GM12892 (cell line): ENCODE results near the gene ZNF695.

Experiments
- DNase-seq: peaks from one replicate; pipeline ENCODE4 v3.0.0; 2011; ENCODE audit not compliant: insufficient read length
- FAIRE-seq: peaks from 2 replicates; lab custom pipeline; 2011; peaks lifted over from hg19 to GRCh38; lab: Jason Lieb, UNC
- POLR2A ChIP-seq: IDR thresholded peaks from 2 replicates; pipeline ENCODE4 v1.6.1; 2011; ENCODE audit warnings: low read depth, low read length, control low read depth
- POLR2AphosphoS5 ChIP-seq: IDR thresholded peaks from 2 replicates; pipeline ENCODE4 v1.6.1; 2011; ENCODE audit warnings: low read depth, low read length, control low read depth
- TAF1 ChIP-seq: IDR thresholded peaks from 2 replicates; pipeline ENCODE4 v1.6.1; 2011; ENCODE audit warnings: low read depth, mild to moderate bottlenecking, control low read depth, low read length, borderline replicate concordance

ZNF695 gene

DNA sequence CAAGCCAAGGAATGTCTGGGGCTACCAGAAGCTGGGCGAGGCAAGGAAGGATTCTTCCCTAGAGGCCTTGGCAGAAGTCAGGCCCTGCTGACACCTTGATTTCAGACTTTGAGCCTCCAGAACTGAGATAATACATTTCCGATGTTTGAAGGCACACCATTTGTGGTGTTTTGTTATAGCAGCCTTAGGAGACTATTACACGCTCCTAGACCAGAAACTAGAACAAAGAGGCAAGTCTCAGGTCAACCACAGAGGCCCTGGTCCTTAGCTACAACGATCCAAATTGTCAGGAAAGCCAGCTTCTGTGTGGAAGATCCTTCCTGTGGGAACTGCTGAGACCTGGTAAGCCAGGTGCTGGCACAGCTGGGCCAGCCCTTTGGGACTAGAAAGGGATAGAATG is 56.4 kb downstream of the ZNF695 start:
- TF ChIP-seq TAF1 = no peak
- no peak for TF ChIP-seq POLR2A
- no peak for TF ChIP-seq POLR2AphosphoS5
- FAIRE-seq (no peak), DNase-seq (no peak)

GRCh38 chr1:246949956-246950355 is 57.9 kb downstream of the ZNF695 start:
- no peak for DNase-seq
- no peak for TF ChIP-seq POLR2A
- no peak for TF ChIP-seq TAF1
- TF ChIP-seq POLR2AphosphoS5 = no peak
- FAIRE-seq = no peak

DNA sequence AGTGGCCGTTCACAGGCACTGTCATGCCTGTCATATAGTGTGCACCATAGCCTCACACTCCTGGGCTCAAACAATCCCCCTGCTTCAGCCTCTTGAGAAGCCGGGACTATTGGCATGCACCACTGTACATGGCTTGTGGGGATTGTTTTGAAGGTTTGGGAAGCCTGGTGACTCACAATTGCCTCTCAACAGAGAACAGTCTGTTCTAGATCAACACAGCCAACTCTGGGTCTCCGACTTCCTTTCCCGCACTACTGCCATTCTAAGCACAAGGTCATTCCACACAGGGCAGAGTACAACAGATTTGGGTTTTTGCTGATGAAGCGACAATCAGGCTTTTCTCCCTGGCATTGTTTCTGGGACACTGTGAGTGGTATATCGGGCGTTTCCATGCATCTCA is 60.6 kb downstream of the ZNF695 start:
- FAIRE-seq (no peak), DNase-seq (no peak)
- TF ChIP-seq TAF1 (no peak), POLR2AphosphoS5 (no peak), POLR2A (no peak)

DNA sequence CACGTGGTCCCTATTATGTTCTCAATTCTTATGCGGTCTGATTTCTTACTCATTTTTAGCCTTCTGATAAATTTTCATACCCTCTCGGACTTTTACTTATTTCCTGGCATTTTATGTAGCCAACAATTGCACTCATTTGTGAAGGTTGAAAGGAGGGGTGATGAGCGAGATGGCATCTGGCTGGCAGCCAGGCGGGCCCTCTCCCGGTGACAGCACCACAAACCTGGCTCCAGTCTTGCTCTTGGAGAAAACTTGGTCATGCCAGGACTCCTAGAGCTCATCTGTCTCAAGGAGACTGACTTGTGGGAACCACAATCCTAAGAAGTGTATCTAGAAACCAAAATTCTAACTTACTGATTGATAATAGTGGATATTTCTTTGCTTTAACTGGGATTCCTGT is 61.5 kb downstream of the ZNF695 start:
- TF ChIP-seq POLR2A = no peak
- TF ChIP-seq POLR2AphosphoS5 = no peak
- no peak for TF ChIP-seq TAF1
- no peak for FAIRE-seq
- DNase-seq = no peak
